ENCODE results near the gene CDA. TPM values are rescaled to one million over a fixed set of nuclear protein-coding genes. Genes with fewer than 3 reads are reported as not detected.

The CDA gene
- total and polyA plus RNA-seq, 2 of the 8 experiments (the other 6 are each of a cell fraction or from before 2014, with no cell fraction given), result 4.4 to 11.3 TPM

DNA sequence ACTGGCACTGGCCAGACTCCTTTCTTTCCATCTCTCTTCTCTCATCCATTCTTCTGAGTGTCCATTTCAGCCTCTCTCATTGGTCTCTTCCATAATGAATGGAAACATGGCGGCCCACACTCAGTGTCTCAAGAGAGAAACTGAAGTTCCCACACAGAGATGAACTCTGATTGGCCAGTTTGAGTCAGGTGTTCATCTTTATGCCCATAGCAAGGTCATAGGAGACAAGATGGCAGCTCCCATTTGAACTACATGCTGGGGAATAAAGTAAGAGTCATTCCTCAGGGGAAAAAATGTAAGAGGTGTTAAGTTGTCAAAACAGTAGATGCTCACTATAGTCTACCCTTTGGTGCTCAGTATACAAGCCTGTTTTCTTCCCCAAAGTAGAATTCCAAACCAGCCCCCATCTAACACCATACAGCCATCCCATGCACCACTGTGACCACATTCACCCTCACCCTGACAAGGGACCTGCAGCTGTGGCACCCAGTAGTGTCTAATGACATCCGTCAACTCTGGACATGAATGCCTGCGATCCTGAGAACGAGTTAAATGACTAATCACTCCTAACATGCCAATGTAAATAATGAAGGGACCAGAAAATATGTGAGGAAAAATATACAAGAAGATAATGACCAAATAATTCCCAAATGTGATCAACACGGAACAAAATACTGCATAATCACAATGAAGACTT lies 12.4 kb downstream of the CDA start (continued):
- TF ChIP-seq, protein P1, sequence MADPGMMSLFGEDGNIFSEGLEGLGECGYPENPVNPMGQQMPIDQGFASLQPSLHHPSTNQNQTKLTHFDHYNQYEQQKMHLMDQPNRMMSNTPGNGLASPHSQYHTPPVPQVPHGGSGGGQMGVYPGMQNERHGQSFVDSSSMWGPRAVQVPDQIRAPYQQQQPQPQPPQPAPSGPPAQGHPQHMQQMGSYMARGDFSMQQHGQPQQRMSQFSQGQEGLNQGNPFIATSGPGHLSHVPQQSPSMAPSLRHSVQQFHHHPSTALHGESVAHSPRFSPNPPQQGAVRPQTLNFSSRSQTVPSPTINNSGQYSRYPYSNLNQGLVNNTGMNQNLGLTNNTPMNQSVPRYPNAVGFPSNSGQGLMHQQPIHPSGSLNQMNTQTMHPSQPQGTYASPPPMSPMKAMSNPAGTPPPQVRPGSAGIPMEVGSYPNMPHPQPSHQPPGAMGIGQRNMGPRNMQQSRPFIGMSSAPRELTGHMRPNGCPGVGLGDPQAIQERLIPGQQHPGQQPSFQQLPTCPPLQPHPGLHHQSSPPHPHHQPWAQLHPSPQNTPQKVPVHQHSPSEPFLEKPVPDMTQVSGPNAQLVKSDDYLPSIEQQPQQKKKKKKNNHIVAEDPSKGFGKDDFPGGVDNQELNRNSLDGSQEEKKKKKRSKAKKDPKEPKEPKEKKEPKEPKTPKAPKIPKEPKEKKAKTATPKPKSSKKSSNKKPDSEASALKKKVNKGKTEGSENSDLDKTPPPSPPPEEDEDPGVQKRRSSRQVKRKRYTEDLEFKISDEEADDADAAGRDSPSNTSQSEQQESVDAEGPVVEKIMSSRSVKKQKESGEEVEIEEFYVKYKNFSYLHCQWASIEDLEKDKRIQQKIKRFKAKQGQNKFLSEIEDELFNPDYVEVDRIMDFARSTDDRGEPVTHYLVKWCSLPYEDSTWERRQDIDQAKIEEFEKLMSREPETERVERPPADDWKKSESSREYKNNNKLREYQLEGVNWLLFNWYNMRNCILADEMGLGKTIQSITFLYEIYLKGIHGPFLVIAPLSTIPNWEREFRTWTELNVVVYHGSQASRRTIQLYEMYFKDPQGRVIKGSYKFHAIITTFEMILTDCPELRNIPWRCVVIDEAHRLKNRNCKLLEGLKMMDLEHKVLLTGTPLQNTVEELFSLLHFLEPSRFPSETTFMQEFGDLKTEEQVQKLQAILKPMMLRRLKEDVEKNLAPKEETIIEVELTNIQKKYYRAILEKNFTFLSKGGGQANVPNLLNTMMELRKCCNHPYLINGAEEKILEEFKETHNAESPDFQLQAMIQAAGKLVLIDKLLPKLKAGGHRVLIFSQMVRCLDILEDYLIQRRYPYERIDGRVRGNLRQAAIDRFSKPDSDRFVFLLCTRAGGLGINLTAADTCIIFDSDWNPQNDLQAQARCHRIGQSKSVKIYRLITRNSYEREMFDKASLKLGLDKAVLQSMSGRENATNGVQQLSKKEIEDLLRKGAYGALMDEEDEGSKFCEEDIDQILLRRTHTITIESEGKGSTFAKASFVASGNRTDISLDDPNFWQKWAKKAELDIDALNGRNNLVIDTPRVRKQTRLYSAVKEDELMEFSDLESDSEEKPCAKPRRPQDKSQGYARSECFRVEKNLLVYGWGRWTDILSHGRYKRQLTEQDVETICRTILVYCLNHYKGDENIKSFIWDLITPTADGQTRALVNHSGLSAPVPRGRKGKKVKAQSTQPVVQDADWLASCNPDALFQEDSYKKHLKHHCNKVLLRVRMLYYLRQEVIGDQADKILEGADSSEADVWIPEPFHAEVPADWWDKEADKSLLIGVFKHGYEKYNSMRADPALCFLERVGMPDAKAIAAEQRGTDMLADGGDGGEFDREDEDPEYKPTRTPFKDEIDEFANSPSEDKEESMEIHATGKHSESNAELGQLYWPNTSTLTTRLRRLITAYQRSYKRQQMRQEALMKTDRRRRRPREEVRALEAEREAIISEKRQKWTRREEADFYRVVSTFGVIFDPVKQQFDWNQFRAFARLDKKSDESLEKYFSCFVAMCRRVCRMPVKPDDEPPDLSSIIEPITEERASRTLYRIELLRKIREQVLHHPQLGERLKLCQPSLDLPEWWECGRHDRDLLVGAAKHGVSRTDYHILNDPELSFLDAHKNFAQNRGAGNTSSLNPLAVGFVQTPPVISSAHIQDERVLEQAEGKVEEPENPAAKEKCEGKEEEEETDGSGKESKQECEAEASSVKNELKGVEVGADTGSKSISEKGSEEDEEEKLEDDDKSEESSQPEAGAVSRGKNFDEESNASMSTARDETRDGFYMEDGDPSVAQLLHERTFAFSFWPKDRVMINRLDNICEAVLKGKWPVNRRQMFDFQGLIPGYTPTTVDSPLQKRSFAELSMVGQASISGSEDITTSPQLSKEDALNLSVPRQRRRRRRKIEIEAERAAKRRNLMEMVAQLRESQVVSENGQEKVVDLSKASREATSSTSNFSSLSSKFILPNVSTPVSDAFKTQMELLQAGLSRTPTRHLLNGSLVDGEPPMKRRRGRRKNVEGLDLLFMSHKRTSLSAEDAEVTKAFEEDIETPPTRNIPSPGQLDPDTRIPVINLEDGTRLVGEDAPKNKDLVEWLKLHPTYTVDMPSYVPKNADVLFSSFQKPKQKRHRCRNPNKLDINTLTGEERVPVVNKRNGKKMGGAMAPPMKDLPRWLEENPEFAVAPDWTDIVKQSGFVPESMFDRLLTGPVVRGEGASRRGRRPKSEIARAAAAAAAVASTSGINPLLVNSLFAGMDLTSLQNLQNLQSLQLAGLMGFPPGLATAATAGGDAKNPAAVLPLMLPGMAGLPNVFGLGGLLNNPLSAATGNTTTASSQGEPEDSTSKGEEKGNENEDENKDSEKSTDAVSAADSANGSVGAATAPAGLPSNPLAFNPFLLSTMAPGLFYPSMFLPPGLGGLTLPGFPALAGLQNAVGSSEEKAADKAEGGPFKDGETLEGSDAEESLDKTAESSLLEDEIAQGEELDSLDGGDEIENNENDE (IDR thresholded peaks at IDR 0.05; ENCODE audit: insufficient replicate concordance, low read length), result no peak
- no peak for TF ChIP-seq GABPA (IDR thresholded peaks at IDR 0.05; ENCODE audit: borderline replicate concordance, insufficient read depth, low read length)
- no peak for TF ChIP-seq BRCA1 (IDR thresholded peaks at IDR 0.05; ENCODE audit: low read depth, low read length)
- TF ChIP-seq SP4 (IDR thresholded peaks at IDR 0.05; ENCODE audit: low read length), result no peak
- TF ChIP-seq TCF12 (IDR thresholded peaks at IDR 0.05; ENCODE audit: low read depth, low read length), result no peak
- TF ChIP-seq CHD2 (IDR thresholded peaks at IDR 0.05; ENCODE audit: low read length), result no peak
- no peak for TF ChIP-seq NANOG (IDR thresholded peaks at IDR 0.05; ENCODE audit: insufficient read depth, low read depth, low read length, poor library complexity, severe bottlenecking)
- TF ChIP-seq KDM5A (IDR thresholded peaks at IDR 0.05; ENCODE audit: low read length), result no peak
- TF ChIP-seq, protein P2, sequence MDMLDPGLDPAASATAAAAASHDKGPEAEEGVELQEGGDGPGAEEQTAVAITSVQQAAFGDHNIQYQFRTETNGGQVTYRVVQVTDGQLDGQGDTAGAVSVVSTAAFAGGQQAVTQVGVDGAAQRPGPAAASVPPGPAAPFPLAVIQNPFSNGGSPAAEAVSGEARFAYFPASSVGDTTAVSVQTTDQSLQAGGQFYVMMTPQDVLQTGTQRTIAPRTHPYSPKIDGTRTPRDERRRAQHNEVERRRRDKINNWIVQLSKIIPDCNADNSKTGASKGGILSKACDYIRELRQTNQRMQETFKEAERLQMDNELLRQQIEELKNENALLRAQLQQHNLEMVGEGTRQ (IDR thresholded peaks at IDR 0.05; ENCODE audit: low read length), result no peak

Measured in H1 (cell line).